Activated naive CD8-positive, alpha-beta T cell treated with anti-CD3 and anti-CD28 coated beads, Interleukin-2, amount 50 U/mL, for 24 hours (primary cell): ENCODE data around the gene C1orf232.

Experiments
- ATAC-seq: fragments of 150-1000 bp; cut with Tn5 transposase; one replicate; pipeline ENCODE4 v1.10.0; 2021
- DNase-seq: peaks from one replicate; pipeline ENCODE4 v3.0.0; 2021
- H3K27ac Mint-ChIP-seq: one replicate; pipeline ENCODE4 v1.8.0; 2021; ENCODE audit warnings: mild to moderate bottlenecking, mixed read lengths
- H3K27me3 Mint-ChIP-seq: one replicate; pipeline ENCODE4 v1.8.0; 2021; ENCODE audit warnings: mixed read lengths
- H3K36me3 Mint-ChIP-seq: one replicate; pipeline ENCODE4 v1.8.0; 2021; ENCODE audit warnings: low read depth, mixed read lengths
- H3K4me1 Mint-ChIP-seq: one replicate; pipeline ENCODE4 v1.8.0; 2021; ENCODE audit warnings: mixed read lengths
- H3K4me3 Mint-ChIP-seq: one replicate; pipeline ENCODE4 v1.8.0; 2021; ENCODE audit warnings: mild to moderate bottlenecking, moderate library complexity, mixed read lengths
- H3K9me3 Mint-ChIP-seq: one replicate; pipeline ENCODE4 v1.8.0; 2021; ENCODE audit warnings: mixed read lengths

The C1orf232 gene

DNA sequence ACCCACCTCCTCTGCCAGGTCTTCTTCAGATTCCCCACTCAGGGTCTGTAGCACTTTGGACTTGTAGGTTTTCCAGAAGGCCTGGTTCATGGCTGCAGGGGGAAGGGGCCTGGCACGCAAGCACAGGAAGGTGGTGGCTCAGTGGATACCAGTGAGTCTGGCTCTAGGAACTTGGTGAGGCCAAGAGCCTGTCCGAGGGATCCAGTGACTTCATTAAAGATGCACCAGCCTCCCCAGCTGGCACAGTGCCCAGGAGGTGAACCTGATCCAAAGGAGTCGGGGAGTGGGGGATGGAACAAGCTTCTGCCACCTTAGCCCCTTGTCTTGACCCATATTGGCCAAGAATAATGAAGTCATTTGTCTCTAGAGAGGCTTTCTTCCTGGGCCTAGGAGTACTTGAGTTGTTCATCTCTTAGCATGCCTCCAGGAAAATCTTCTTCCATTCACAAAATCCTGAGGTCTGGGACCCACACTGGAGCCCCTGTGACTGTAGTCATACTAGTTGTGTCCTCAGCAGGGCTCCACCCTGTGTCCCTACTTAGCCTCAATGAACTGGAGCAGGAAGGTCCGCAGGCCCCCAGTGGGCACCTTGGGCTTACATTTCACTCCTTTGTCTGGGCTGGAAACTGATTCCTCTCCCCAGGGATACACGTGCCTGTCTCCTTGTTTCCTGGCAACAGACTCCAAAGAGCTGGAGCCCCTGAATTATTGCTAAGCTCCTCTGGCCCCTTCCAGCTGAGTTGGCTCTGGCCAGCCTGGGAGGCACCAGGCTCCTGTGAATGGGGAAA is at the start of gene C1orf232:
C1orf232 (minus strand) TSS at position 554 of the 788 bp plus-strand sequence; CDS start at position 90, 464 bp downstream.
- Mint-ChIP-seq H3K9me3 (no peaks in the 10 kb centered on the region), H3K4me1 (peaks cover 14% of the 10 kb centered on the region), H3K36me3 (peaks cover 6% of the 10 kb centered on the region), H3K27me3 (peaks cover 6% of the 10 kb centered on the region), H3K27ac (peak within 1 kb of the TSS; percentile 88), H3K4me3 (peak within 1 kb of the TSS; percentile 90)
- DNase-seq (no peak), ATAC-seq (no peak)

DNA sequence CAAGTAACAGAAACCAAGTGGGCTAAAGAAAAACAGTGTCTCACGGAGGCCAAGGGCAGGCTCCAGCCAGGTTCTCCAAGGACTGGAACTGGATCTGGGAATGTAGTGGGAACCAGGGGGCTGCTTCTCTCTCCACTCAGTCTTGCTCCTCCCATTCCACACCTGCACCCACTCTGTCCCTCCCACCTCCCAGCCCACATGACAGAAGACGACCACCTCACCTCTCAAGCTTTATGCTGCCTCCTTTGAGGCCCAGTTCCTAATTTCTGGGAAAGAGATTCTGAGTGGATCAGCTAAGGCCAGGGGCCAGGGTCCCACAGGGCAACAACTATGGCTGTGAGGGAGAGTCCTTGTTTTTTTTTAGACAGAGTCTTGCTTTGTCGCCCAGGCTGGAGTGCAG is 46.5 kb upstream of the C1orf232 start:
- Mint-ChIP-seq H3K4me3 (no peak overlapping the region), H3K36me3 (no peaks in the 10 kb centered on the region), H3K27ac (no peak overlapping the region), H3K9me3 (no peaks in the 10 kb centered on the region), H3K27me3 (no peaks in the 10 kb centered on the region), H3K4me1 (no peaks in the 10 kb centered on the region)
- no peak for ATAC-seq
- DNase-seq, result no peak

DNA sequence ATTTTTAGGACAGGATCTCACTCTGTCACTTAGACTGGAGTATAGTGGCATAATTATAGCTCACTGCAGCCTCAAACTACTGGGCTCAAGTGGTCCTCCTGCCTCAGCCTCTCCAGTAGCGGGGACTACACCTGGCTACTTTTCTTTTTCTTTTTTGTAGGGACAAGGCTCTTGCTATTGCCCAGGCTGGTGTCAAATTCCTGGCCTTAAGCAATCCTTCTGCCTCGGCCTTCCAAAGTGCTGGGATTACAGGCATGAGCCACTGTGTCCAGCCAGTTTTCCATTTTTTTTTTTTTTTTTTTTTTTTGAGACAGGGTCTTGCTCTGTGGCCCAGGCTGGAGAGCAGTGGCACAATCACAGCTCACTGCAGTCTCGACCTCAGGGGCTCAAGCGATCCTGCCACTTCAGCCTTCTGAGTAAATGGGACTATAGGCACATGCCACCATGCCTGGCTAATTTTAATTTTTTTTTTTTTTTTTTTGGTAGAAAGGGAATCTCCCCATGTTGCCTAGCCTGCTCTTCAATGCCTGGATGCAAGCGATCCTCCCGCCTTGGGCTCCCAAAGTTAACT is 44.7 kb upstream of the C1orf232 start:
- H3K36me3 Mint-ChIP-seq, result no peaks in the 10 kb centered on the region
- no peak overlapping the region for H3K4me3 Mint-ChIP-seq
- no peaks in the 10 kb centered on the region for H3K4me1 Mint-ChIP-seq
- ATAC-seq, result no peak
- no peak for DNase-seq
- no peaks in the 10 kb centered on the region for H3K9me3 Mint-ChIP-seq
- H3K27ac Mint-ChIP-seq, result no peak overlapping the region
- H3K27me3 Mint-ChIP-seq, result no peaks in the 10 kb centered on the region

DNA sequence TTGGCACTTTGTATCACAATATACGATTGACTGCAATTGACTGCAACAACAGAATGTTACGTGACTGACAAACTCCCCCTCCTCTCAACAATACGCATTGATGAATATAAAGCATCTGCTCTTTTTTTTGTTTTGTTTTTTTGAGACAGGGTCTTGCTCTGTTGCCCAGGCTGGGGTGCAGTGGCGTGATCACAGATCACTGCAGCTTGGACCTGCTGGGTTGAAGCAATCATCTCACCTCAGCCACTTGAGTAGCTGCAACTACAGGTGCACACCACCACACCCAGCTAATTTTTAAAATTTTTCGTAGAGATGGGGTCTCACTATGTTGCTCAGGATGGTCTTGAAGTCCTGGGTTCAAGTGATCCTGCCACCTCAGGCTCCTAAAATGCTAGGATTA is 44.0 kb upstream of the C1orf232 start:
- Mint-ChIP-seq H3K27me3 (no peaks in the 10 kb centered on the region), H3K36me3 (no peaks in the 10 kb centered on the region), H3K4me1 (no peaks in the 10 kb centered on the region), H3K9me3 (no peaks in the 10 kb centered on the region), H3K27ac (no peak overlapping the region), H3K4me3 (no peak overlapping the region)
- DNase-seq (no peak), ATAC-seq (no peak)

DNA sequence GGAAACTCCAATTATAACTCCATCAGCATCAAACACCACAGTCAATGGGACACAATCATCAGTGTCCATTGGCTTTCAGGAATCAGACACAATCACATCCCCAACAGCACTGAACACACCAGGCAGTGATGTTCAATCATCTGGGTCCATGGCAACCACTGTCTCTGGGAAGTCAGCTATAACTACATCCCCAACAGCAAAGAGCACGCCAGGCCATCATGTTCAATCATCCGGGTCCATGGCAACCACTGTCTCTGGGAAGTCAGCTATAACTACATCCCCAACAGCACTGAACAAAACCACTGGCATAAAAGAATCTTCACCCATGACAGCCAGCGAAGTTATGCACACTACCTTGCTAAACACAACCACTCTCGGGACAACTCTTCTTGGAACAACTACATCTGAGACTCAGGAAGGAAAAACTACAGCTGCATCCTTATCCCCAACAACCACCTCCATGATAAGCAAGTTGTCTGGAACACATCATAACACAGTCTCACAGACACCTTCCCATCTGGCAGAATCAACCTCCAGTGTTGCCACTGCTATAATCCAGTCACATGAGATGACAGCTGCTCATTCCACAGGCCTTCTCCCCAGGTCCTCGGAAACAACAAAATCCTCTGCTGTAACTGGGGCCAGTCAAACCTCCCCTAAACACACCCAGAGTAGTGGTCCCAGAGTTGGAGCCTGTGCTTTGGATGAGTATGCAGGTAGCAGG is 41.5 kb upstream of the C1orf232 start:
- Mint-ChIP-seq H3K4me3 (no peak overlapping the region), H3K36me3 (no peaks in the 10 kb centered on the region), H3K27ac (no peak overlapping the region), H3K4me1 (no peaks in the 10 kb centered on the region), H3K9me3 (no peaks in the 10 kb centered on the region), H3K27me3 (no peaks in the 10 kb centered on the region)
- ATAC-seq, result no peak
- no peak for DNase-seq

DNA sequence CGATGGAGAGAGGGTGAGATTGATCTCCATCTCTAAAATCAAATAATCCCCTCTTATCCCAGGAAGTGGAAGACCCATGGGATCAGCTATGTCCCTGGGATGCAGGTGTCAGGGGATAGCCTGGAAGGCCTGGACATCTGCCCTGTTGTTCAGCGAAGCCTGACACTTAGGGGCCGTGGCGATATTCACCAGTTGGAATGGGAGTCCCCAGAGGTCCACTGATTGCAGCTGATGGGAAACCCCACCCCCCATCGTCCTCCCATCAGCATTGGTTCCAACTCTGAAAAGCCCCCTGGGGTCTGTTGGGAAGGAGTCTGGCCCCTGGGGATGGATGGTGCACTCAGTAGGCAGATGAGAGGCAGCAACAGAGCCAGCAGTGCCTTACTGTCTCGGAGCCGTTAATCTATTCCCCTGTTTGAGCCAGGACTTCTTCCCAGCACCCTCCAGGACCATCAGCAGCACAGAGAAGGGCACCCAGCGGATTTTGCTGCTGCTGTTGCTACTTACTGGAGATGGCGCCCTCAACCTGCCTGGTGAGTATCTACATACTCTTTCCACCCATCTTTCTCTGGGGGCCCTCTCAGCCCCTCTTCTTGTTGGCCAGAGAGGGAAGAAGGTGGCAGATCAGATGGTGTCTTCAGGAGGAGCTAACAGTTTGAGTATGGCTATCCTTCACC is 35.0 kb upstream of the C1orf232 start:
- H3K4me3 Mint-ChIP-seq, result no peak overlapping the region
- DNase-seq (no peak), ATAC-seq (no peak)
- H3K9me3 Mint-ChIP-seq, result no peaks in the 10 kb centered on the region
- peaks cover 21% of the 10 kb centered on the region for H3K4me1 Mint-ChIP-seq
- H3K36me3 Mint-ChIP-seq, result no peaks in the 10 kb centered on the region
- no peak overlapping the region for H3K27ac Mint-ChIP-seq
- no peaks in the 10 kb centered on the region for H3K27me3 Mint-ChIP-seq

DNA sequence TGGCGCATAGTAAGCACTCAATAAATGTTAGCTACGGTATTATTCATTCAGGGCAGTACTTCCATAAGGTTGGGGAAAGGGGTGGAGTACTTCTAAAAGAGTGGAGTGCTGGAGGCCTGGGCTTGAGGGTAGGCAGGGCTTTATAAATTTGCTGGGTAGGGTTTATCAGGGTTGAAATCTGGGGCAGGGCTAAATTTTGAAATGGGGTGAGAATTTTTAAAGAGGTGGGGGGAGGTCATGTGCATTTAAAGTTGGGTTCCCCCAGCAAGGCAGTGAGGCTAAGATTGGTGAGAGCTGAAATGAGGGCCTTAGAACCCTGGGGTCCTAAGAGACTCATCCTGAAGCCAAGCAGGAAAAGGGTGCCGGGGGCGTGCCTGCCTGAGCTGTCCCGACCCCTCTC is 31.6 kb upstream of the C1orf232 start:
- Mint-ChIP-seq H3K36me3 (no peaks in the 10 kb centered on the region), H3K4me3 (no peak overlapping the region), H3K4me1 (peaks cover 21% of the 10 kb centered on the region), H3K27me3 (no peaks in the 10 kb centered on the region), H3K27ac (no peak overlapping the region), H3K9me3 (no peaks in the 10 kb centered on the region)
- ATAC-seq (no peak), DNase-seq (no peak)

DNA sequence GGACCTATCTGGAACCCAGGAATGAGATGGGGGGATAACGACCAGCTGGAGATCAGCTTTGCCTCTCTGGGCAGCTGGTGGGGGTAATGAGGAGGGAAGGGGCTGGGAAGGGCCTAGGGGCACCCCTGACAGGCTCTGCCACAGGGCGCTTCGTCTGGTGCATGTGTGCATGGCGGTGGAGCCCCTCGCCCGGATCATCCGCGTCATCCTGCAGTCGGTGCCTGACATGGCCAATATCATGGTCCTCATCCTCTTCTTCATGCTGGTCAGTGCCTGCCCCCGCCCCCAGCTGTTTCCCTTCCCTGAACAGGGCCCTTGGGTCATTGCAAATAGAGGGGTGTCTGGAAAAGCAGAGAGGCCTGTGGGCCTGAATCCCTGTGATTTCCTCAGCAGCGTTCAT is 29.1 kb upstream of the C1orf232 start:
- Mint-ChIP-seq H3K4me1 (peaks cover 21% of the 10 kb centered on the region), H3K9me3 (no peaks in the 10 kb centered on the region), H3K4me3 (no peak overlapping the region), H3K27ac (no peak overlapping the region), H3K36me3 (no peaks in the 10 kb centered on the region), H3K27me3 (no peaks in the 10 kb centered on the region)
- DNase-seq (no peak), ATAC-seq (no peak)

DNA sequence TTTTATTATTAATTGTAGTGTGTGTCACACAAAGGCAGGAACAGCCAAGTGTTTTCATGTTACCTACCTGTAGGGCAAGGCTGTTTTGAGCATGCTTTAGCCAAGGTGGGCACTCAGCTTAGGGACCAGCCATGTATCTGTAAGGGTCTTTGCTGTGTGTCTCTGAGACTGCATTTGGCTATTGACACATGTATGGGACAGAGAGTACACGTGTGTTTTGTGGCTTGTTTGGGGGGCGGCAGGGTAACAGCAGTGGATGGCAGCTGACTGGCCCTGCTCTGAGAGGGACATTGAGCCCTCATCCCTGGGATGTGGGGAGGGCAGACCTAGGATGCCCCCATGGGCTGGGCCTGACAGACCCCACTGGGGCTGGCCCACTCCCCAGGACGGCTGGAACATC is 28.5 kb upstream of the C1orf232 start:
- H3K27me3 Mint-ChIP-seq, result no peaks in the 10 kb centered on the region
- no peaks in the 10 kb centered on the region for H3K9me3 Mint-ChIP-seq
- H3K36me3 Mint-ChIP-seq, result no peaks in the 10 kb centered on the region
- H3K27ac Mint-ChIP-seq, result no peak overlapping the region
- DNase-seq (no peak), ATAC-seq (no peak)
- H3K4me3 Mint-ChIP-seq, result no peak overlapping the region
- H3K4me1 Mint-ChIP-seq, result peaks cover 19% of the 10 kb centered on the region

DNA sequence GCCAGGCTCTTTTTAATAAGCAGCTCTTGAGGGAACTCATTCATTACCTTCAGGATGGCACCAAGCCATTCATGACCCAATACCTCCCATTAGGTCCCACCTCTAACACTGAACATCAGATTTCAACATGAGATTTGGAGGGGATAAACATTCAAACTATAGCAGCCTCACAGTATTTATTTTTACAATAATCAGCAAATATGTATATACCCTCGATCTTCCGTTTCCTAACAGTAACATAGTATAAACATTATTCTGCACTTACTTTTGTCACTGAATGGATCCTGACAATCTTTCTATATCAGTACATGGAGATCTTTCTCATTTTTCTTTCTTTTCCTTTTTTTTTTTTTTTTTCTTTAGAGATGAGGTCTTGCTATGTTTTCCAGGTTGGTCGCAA is 27.0 kb upstream of the C1orf232 start:
- Mint-ChIP-seq H3K4me3 (no peak overlapping the region), H3K36me3 (no peaks in the 10 kb centered on the region), H3K27ac (no peak overlapping the region), H3K27me3 (no peaks in the 10 kb centered on the region), H3K4me1 (peaks cover 13% of the 10 kb centered on the region), H3K9me3 (no peaks in the 10 kb centered on the region)
- no peak for ATAC-seq
- DNase-seq, result no peak

DNA sequence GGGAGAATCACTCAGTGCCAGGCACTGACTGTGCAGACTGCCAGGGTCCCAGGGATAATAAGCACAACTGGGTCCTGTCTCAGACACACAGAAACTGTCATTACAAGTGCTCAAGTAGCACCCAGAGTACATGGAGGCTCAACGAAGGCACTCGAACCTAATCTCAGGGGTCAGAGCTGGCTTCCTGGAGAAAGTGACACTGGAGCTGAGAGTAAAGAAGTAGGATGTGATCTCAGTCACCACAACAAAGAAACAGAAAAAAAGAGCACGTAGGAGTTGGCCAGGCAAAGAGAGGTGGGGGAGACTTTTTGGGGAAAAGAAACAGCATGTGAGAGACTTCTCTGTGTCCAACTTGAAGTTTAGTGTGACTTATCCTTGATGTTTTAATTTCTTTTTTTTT is 23.0 kb upstream of the C1orf232 start:
- Mint-ChIP-seq H3K27ac (peak overlapping the region; percentile 16), H3K36me3 (no peaks in the 10 kb centered on the region), H3K4me3 (peak overlapping the region; percentile 19), H3K9me3 (no peaks in the 10 kb centered on the region), H3K4me1 (peaks cover 10% of the 10 kb centered on the region), H3K27me3 (no peaks in the 10 kb centered on the region)
- no peak for DNase-seq
- peak; percentile 76 for ATAC-seq

DNA sequence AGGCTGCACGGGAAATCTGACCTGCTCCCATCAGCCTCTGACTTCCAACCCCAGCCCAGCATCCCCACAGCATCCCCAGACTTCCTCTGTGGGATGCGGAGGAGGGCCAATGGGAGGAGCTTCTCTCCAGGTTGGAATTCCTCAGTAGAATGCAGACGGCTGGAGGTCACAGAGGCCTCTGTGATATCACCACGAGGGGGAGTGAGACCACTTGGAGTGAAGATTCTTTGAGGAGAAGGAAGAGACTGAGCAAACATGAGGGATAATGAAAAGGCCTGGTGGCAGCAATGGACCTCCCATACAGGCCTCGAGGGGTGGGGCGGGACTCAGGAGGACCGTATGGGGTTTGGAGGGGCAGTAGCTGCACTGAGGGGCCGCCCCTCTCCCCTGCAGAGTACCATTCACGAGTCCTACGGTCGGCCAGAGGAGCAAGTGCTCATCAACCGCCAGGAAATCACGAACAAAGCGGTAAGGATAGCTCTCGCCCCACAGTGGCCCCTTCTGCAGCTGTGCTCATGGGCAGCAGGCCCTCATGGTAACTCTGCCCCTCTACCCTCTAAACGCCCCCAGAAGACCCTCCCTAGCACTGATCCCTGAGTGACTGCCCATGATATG is 21.7 kb upstream of the C1orf232 start, which contains the start of gene CATSPER4:
CATSPER4 (plus strand) TSS at position 230 of the 615 bp plus-strand sequence; CDS start at position 256, 26 bp downstream.
- no peaks in the 10 kb centered on the region for H3K9me3 Mint-ChIP-seq
- H3K4me3 Mint-ChIP-seq, result no peak within 1 kb of the TSS
- H3K27ac Mint-ChIP-seq, result peak within 1 kb of the TSS; percentile 16
- no peaks in the 10 kb centered on the region for H3K27me3 Mint-ChIP-seq
- H3K4me1 Mint-ChIP-seq, result peaks cover 10% of the 10 kb centered on the region
- DNase-seq (no peak), ATAC-seq (no peak)
- H3K36me3 Mint-ChIP-seq, result no peaks in the 10 kb centered on the region

DNA sequence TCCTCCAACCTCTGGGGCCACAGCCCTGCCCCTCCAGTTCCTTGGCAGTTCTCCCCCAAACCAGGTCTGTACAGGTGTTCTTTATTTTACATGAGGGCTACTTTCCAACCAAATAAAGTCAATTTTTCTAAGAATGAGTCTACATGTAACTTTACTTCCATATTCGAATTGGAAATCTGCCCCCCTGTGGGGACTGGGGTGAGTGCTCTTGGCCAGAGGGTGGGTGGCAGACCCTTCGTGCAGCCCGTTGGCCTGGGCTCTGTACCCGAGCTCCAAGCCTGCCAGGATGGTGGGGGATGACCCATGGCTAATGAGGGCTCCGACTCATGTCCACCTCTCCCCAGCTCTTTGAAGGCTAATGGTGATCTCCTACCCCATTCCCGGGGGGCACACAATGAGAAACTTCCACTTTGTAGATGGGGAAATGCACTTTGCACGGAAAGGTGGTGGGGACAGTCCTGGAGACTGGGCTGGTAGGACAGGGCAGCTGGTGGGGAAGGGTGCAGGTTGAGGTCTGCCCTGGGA is 21.1 kb upstream of the C1orf232 start:
- DNase-seq, result no peak
- H3K27ac Mint-ChIP-seq, result no peak overlapping the region
- H3K9me3 Mint-ChIP-seq, result no peaks in the 10 kb centered on the region
- H3K4me1 Mint-ChIP-seq, result peaks cover 10% of the 10 kb centered on the region
- H3K4me3 Mint-ChIP-seq, result no peak overlapping the region
- no peaks in the 10 kb centered on the region for H3K27me3 Mint-ChIP-seq
- no peak for ATAC-seq
- no peaks in the 10 kb centered on the region for H3K36me3 Mint-ChIP-seq

DNA sequence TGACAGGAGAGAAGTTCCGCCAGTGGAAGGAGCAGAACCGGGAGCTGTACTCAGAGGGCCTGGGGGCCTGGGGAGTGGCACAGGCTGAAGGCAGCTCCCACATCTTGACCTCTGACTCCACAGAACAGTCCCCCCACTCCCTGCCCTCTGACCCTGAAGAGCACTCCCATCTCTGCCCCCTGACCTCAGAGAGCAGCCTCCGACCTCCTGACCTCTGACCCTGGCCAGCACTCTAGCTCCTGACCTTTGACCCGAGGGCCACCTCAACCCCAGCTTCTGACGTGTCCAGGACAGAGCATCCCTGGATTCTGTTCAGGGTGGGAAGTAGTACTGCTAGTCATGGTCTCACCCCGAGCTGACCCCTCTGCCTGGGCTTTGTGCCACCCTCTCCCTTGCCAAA is 20.6 kb upstream of the C1orf232 start:
- Mint-ChIP-seq H3K27me3 (no peaks in the 10 kb centered on the region), H3K36me3 (no peaks in the 10 kb centered on the region), H3K4me1 (peaks cover 10% of the 10 kb centered on the region), H3K27ac (no peak overlapping the region), H3K9me3 (no peaks in the 10 kb centered on the region), H3K4me3 (no peak overlapping the region)
- DNase-seq (no peak), ATAC-seq (no peak)
